ENCODE results near the gene PIK3R3.

DNA sequence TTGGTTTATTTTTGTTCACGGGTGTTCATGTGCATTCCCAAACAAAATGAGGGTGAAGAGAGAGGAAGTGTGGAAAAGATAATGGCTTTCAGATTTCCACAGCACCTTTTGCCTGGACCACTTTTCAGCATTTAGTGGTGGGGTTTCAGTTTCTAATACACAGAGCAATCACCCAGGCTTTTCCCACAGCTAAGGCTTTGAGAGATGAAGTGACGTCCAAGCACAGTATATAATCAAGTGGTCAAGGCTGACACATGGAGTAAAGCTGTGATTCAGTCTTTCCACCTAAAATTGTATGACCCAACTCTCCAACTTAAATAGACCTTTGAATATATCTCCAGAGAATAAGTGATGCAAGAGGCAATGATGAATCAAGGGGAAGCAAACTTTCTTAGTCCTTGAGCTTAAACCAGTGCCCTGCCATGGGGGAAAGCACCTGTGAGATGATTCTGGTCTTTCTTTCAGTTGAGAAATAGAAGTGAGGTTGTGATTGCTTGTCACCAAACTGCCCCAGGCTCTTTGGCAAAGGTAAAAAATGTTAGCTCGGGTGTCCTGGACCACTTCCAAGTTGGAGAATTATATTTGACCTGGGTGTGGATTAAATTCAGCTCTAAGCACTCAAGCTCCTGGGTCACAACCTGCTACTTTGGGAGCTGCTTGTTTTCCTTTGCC, 2.4 kb upstream of the PIK3R3 start:
- no peak for TF ChIP-seq POLR2A (IDR thresholded peaks at IDR 0.05; ENCODE audit: low read depth, low read length)
- TF ChIP-seq POLR2AphosphoS5 (IDR thresholded peaks at IDR 0.05; ENCODE audit: low read depth, low read length) = no peak

All from GM12892 (cell line).